Lower leg skin (tissue), 4 donors: ENCODE results near the gene TSPO. TPM values are rescaled to one million over a fixed set of nuclear protein-coding genes. Genes with fewer than 3 reads are reported as not detected.
A peak's percentile ranks its signal among the peaks of the same experiment; 100 is the strongest.

ENCODE experiments used
- DNase-seq, 2 donors: peaks; one replicate each; pipeline ENCODE4 v3.0.0-alpha.2; 2019; ENCODE audit warnings: low spot score in 2 of 2
- H3K4me3 ChIP-seq: fragments of 200-600 bp; sonication (generic); 2 replicates; pipeline ENCODE4 v1.5.1; 2017; ENCODE audit warnings: mild to moderate bottlenecking, low read depth; ENCODE audit not compliant: poor library complexity, severe bottlenecking
- POLR2A ChIP-seq, 2 donors: fragments of 450-650 bp; IDR thresholded peaks; one replicate each; pipeline ENCODE4 v1.6.1; 2016 to 2017; ENCODE audit warnings: antibody characterized with exemption in 2 of 2, mild to moderate bottlenecking in 1 of 2, moderate library complexity in 1 of 2
- WGBS, 2 donors: methylation state at CpG; one replicate each; pipeline ENCODE4 v1.1.5; 2018; 5-methylcytosine and 5-hydroxymethylcytosine counted together
- intact Hi-C: fragments of 100-400 bp; cut with DNase I; formaldehyde crosslinking; loops from one replicate; pipeline ENCODE4 v1.15.0; 2023; ENCODE audit warnings: low total_unique reads
- total RNA-seq, 4 donors: library from RNA; depleted of rRNA; stranded (reverse); fragments of >200 nt; gene quantifications; one replicate each; pipeline ENCODE4 v1.1.0, GENCODE V29; 2016
- TF ChIP-seq, protein P1 (sequence below), 3 donors: fragments of 450-650 bp; IDR thresholded peaks; one replicate each; pipeline ENCODE4 v1.5.1; 2016; ENCODE audit warnings: antibody characterized with exemption in 3 of 3, mild to moderate bottlenecking in 3 of 3, moderate library complexity in 2 of 3

TSPO gene
- total RNA-seq, 4 donors from 2014 or later = 695 to 923 (median 775) TPM

DNA sequence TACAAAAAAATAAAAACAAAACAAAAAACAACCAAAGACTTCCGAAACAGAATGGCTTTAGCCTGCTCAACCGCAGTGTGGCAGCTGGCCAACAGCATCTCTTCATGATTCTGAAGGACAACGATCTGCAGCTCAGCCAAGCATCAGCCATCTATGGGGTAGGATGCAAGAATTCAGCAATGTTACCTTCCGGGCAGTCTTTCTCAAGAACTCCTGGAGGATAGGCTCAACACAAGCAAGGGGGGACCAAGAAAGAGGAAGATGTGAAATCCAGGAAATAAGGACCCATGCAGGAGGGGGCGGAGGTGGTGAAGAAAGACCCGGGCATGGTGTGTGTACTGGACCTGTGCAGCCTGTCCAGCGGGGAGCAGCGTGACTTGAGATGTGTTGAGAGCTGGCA is 3.5 kb upstream of the TSPO start:
- intact Hi-C loops = no loop called here
- no peak for DNase-seq
- 65 to 66% methylated on average over 8 of the region's 8 CpGs for WGBS, 2 donors
- TF ChIP-seq, protein P1, sequence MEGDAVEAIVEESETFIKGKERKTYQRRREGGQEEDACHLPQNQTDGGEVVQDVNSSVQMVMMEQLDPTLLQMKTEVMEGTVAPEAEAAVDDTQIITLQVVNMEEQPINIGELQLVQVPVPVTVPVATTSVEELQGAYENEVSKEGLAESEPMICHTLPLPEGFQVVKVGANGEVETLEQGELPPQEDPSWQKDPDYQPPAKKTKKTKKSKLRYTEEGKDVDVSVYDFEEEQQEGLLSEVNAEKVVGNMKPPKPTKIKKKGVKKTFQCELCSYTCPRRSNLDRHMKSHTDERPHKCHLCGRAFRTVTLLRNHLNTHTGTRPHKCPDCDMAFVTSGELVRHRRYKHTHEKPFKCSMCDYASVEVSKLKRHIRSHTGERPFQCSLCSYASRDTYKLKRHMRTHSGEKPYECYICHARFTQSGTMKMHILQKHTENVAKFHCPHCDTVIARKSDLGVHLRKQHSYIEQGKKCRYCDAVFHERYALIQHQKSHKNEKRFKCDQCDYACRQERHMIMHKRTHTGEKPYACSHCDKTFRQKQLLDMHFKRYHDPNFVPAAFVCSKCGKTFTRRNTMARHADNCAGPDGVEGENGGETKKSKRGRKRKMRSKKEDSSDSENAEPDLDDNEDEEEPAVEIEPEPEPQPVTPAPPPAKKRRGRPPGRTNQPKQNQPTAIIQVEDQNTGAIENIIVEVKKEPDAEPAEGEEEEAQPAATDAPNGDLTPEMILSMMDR (IDR thresholded peaks at IDR 0.05) = no peak
- no peak for TF ChIP-seq POLR2A (IDR thresholded peaks at IDR 0.05)
- H3K4me3 ChIP-seq = no peak overlapping the region

DNA sequence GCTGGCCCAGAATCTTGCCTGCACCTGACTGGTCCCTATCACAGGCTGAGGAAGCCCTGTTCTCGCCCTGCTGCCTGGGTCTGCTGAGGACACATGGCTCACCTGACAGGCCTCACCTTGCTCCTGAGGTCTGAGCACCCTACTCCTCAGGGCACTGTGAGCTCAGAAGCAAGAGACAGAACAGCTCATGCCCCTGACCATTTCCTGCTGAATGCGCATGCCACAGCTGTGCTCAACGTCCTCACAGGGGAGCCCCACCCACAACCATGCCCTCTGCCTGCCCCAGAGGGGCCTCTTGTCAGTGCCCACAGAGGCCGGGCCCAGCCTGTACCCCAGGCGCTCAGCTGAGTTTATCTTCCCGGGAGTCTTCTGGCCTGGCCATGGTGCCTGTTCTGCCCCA is 2.8 kb upstream of the TSPO start:
- 50 to 75% methylated on average over 4 to 6 of the region's 6 CpGs for WGBS, 2 donors
- intact Hi-C loops = no loop called here
- DNase-seq = no peak

DNA sequence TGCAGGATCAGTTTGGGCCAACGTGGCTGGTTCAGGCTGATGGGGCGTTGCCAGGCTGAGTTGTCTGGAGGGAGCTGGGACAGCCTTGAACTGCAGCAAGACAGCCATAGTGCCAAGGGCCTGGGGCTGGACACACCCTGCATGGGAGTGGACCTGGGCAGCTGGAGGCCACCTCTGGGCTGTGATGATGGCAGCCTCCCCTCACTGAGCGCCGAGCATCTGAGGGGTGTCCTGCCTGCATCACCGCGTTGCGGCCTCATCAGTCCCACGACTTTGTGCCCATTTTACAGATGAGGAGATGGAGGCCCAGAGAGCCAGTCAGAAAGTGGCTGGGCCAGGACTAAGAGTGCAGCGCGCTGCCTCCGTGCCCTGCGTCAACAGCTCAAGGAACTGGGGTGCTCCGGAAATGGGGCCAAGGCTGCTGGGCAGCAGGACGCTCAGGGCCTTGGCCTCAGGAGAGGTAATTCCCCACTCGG is 590 bp upstream of the TSPO start:
- no peak for DNase-seq
- WGBS, 2 donors = 65 to 76% methylated on average over 9 to 13 of the region's 15 CpGs

More for the DNA sequence above, 2.8 kb upstream of the TSPO start:
- H3K4me3 ChIP-seq = no peak overlapping the region
- TF ChIP-seq, protein P1 (IDR thresholded peaks at IDR 0.05) = no peak
- no peak for TF ChIP-seq POLR2A (IDR thresholded peaks at IDR 0.05)

DNA sequence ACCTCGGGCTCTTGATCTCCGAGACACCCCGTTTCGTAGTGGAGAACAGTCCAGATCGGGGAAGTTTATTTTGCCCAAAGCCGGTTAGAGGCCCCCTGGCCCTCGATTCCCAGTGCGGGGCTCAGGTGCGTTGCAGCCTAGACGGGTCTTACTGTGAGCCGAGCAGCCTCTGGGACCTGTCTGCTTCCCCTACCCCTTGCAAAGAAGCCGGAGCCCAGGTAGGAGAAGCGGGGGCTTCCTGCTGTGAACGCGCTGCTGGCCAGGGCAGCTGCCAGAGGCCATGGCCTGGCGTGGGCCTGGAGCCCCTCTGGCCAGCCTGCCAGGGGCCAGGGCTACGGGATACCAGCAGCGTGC is 621 bp downstream of the TSPO start:
- peak overlapping the region; percentile 85 for H3K4me3 ChIP-seq
- intact Hi-C loops = no loop called here
- 3% methylated on average over 6 of the region's 18 CpGs; no CpG with 5 or more reads in 1 of the 2 donors for WGBS, 2 donors
- TF ChIP-seq, protein P1 (IDR thresholded peaks at IDR 0.05) = no peak
- no peak for TF ChIP-seq POLR2A (IDR thresholded peaks at IDR 0.05)
- DNase-seq = no peak

More for the DNA sequence above, 590 bp upstream of the TSPO start:
- H3K4me3 ChIP-seq = peak overlapping the region; percentile 85
- intact Hi-C loops = no loop called here
- TF ChIP-seq, protein P1 (IDR thresholded peaks at IDR 0.05) = no peak
- no peak for TF ChIP-seq POLR2A (IDR thresholded peaks at IDR 0.05)

DNA sequence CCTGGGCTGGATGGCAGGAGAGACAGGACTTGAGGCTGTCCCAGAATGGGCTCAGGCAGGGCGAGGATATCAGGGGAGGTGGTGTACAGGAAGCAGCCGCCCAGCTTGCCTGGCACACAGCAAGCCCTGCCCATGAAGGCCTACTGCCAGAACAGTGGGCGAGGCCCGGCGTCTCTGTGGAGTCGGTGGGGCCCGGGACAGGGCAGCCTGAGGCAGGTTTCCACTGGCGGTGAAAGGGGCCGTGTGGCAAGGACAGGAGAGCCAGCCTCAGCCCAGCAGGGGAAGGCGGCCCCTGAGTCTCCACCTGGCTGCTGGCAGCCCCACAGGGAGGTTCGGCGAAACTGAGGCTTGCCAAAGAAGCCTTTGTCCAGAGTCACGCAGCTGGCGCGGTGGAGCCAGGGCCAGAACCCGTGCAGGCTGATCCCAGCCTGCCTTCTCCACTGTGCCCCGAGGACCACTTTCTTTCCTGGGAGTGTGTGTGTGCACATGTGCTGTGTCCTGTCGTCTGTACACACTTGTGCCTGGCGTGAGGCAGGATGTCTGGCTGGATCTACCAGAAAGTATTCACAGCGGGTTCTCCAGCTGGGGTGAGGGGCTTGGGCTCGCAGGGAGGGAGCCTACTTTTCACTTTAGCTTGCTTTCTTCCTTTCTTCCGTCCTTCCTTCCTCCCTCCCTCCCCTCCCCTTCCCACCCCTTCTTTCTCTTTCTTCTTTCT is 1.2 kb downstream of the TSPO start:
- intact Hi-C loops = no loop called here
- TF ChIP-seq POLR2A (IDR thresholded peaks at IDR 0.05) = no peak
- TF ChIP-seq, protein P1 (IDR thresholded peaks at IDR 0.05) = no peak
- WGBS, 2 donors = 0 to 2% methylated on average over 20 to 22 of the region's 22 CpGs
- H3K4me3 ChIP-seq = peak overlapping the region; percentile 85
- peak; percentile 82 to 95 for DNase-seq
